Panc1 (cell line): Measurements from ENCODE around the gene ACOXL. TPM values are rescaled to one million over a fixed set of nuclear protein-coding genes. Genes with fewer than 3 reads are reported as not detected.

Source experiments
- ATAC-seq: fragments of 200-7000 bp; cut with Tn5 transposase; 2 replicates; pipeline ENCODE4 v1.9.1; 2020; ENCODE audit warnings: mild to moderate bottlenecking, moderate library complexity
- BruUV-seq: library from RNA; stranded (reverse); fragments of 400-500 nt; replicated peaks from 2 replicates; lab custom pipeline; 2021; lab: Mats Ljungman, UMichigan
- CTCF ChIA-PET: fragments of 300-600 bp; sonication (Branson Sonifier 250); formaldehyde crosslinking; loops from one replicate; lab custom pipeline; 2022; ENCODE audit warnings: antibody characterized with exemption; lab: Charles Lee
- POLR2A ChIA-PET: fragments of 300-600 bp; sonication (Branson Sonifier 250); formaldehyde crosslinking; loops from one replicate; lab custom pipeline; 2022; ENCODE audit warnings: antibody characterized with exemption; lab: Charles Lee
- DNase-seq: peaks from one replicate; pipeline ENCODE4 v3.0.0-alpha.2; 2010; ENCODE audit warnings: low read depth, low spot score
- H3K27ac ChIP-seq: 2 replicates; pipeline ENCODE4 v1.5.1; 2011; ENCODE audit warnings: mild to moderate bottlenecking, low read length, inconsistent platforms
- H3K27me3 ChIP-seq: fragments of 200-500 bp; sonication (Bioruptor generic); 2 replicates; pipeline ENCODE4 v1.6.0; 2014; ENCODE audit warnings: low read length, inconsistent platforms; ENCODE audit not compliant: control insufficient read depth, insufficient read depth
- H3K36me3 ChIP-seq: fragments of 200-500 bp; sonication (Bioruptor generic); 2 replicates; pipeline ENCODE4 v1.5.1; 2014; ENCODE audit warnings: inconsistent platforms, mild to moderate bottlenecking, low read length, moderate library complexity; ENCODE audit not compliant: control insufficient read depth, insufficient read depth
- H3K4me1 ChIP-seq: 2 replicates; pipeline ENCODE4 v1.5.1; 2011; ENCODE audit warnings: inconsistent platforms, mild to moderate bottlenecking, low read length, moderate library complexity; ENCODE audit not compliant: control insufficient read depth, insufficient read depth
- H3K4me3 ChIP-seq, 2 experiments: 2 replicates each; pipeline ENCODE4 v1.5.1; 2011 to 2012; ENCODE audit warnings: low read depth in 2 of 2, low read length in 2 of 2, mild to moderate bottlenecking in 2 of 2, inconsistent platforms in 1 of 2, moderate library complexity in 1 of 2
- H3K9me3 ChIP-seq: fragments of 200-500 bp; sonication (Bioruptor generic); 2 replicates; pipeline ENCODE4 v1.5.1; 2014; ENCODE audit warnings: low read depth, mild to moderate bottlenecking, inconsistent platforms, low read length, moderate library complexity; ENCODE audit not compliant: control insufficient read depth, insufficient read depth
- CTCF ChIP-seq: fragments of 450-650 bp; IDR thresholded peaks from 2 replicates; pipeline ENCODE4 v1.5.1; 2017; ENCODE audit warnings: mild to moderate bottlenecking
- POLR2AphosphoS5 ChIP-seq: IDR thresholded peaks from 2 replicates; pipeline ENCODE4 v1.6.1; 2012; ENCODE audit warnings: mild to moderate bottlenecking, low read depth, low read length, moderate library complexity
- SIN3A ChIP-seq: IDR thresholded peaks from 2 replicates; pipeline ENCODE4 v1.6.1; 2012; ENCODE audit warnings: low read depth, mild to moderate bottlenecking, low read length, moderate library complexity, borderline replicate concordance; ENCODE audit not compliant: insufficient read depth
- TCF7L2 ChIP-seq: IDR thresholded peaks from 2 replicates; pipeline ENCODE4 v1.6.1; 2011; ENCODE audit warnings: mild to moderate bottlenecking, low read depth, low read length, inconsistent platforms
- in situ Hi-C: cut with HindIII; loops from 2 replicates; pipeline ENCODE4 v1.10.0; 2016; ENCODE audit warnings: low sequenced_read_pairs, low pct_unique_long_range_greater_than_20kb
- intact Hi-C: fragments of 100-400 bp; cut with micrococcal nuclease; formaldehyde crosslinking; loops from one replicate; pipeline ENCODE4 v1.10.0; 2022; ENCODE audit not compliant: unreplicated experiment
- total RNA-seq: library from RNA; stranded (reverse); gene quantifications from one replicate; pipeline ENCODE4 v1.2.1, GENCODE V29; 2021; ENCODE audit not compliant: unreplicated experiment
- TF ChIP-seq, protein P1 (sequence below), 2 experiments: IDR thresholded peaks; 2 replicates each; pipeline ENCODE4 v1.6.1; 2011 to 2012; ENCODE audit warnings: low read depth in 2 of 2, control low read depth in 1 of 2, low read length in 1 of 2, mild to moderate bottlenecking in 1 of 2, moderate library complexity in 1 of 2; ENCODE audit not compliant: insufficient read depth in 1 of 2

ACOXL gene
- total RNA-seq, 1 experiment from 2014 or later, result 4.9 TPM

DNA sequence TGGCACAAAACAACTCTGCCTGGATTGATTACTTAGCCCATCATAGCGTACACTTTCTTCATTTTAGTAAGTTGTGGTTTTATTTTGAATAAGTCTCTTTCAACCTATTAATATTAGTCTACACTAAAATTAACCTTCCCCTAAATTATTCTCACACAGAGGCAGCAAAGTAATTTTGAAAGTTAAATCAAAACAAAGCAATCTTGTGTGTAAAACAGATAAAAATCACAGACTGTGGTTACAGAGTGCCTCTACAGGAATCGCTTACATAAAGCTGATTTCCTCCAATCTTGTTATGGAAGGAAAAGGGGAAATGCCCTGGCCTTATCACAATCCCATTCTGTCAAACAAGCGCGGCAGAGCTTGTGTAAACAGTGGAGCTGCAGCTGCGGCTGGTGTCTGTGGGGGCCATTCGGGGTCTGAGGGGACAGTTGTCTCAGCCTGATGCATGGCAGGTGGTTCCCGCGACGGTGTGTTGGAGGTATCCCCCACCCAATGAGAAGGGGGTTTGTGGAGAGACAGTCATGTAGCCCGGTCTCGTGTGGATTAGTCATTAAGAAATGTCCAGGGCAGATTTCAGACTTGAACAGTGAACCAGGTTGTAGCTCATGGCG, 430.5 kb downstream of the ACOXL start:
- DNase-seq, result no peak
- intact Hi-C loops, result no loop called here
- H3K27me3 ChIP-seq, result no peaks in the 10 kb centered on the region
- peaks cover 11% of the 10 kb centered on the region for H3K4me1 ChIP-seq
- H3K9me3 ChIP-seq, result no peaks in the 10 kb centered on the region
- H3K36me3 ChIP-seq, result peaks cover 5% of the 10 kb centered on the region
- CTCF ChIA-PET, result no interaction called here
- no peak for TF ChIP-seq TCF7L2
- no peak for TF ChIP-seq CTCF
- no peak for TF ChIP-seq POLR2AphosphoS5
- TF ChIP-seq, protein P1, sequence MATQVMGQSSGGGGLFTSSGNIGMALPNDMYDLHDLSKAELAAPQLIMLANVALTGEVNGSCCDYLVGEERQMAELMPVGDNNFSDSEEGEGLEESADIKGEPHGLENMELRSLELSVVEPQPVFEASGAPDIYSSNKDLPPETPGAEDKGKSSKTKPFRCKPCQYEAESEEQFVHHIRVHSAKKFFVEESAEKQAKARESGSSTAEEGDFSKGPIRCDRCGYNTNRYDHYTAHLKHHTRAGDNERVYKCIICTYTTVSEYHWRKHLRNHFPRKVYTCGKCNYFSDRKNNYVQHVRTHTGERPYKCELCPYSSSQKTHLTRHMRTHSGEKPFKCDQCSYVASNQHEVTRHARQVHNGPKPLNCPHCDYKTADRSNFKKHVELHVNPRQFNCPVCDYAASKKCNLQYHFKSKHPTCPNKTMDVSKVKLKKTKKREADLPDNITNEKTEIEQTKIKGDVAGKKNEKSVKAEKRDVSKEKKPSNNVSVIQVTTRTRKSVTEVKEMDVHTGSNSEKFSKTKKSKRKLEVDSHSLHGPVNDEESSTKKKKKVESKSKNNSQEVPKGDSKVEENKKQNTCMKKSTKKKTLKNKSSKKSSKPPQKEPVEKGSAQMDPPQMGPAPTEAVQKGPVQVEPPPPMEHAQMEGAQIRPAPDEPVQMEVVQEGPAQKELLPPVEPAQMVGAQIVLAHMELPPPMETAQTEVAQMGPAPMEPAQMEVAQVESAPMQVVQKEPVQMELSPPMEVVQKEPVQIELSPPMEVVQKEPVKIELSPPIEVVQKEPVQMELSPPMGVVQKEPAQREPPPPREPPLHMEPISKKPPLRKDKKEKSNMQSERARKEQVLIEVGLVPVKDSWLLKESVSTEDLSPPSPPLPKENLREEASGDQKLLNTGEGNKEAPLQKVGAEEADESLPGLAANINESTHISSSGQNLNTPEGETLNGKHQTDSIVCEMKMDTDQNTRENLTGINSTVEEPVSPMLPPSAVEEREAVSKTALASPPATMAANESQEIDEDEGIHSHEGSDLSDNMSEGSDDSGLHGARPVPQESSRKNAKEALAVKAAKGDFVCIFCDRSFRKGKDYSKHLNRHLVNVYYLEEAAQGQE (IDR thresholded peaks at IDR 0.05; ENCODE audit: insufficient read depth in 1 of 2, low read depth in 2 of 2, low read length in 1 of 2), result no peak
- no peak for TF ChIP-seq SIN3A
- no peak overlapping the region for H3K27ac ChIP-seq
- H3K4me3 ChIP-seq, result no peak overlapping the region
- in situ Hi-C loops, result no loop called here
- POLR2A ChIA-PET, result no interaction called here
- no TSS peak for BruUV-seq
- ATAC-seq, result no peak

DNA sequence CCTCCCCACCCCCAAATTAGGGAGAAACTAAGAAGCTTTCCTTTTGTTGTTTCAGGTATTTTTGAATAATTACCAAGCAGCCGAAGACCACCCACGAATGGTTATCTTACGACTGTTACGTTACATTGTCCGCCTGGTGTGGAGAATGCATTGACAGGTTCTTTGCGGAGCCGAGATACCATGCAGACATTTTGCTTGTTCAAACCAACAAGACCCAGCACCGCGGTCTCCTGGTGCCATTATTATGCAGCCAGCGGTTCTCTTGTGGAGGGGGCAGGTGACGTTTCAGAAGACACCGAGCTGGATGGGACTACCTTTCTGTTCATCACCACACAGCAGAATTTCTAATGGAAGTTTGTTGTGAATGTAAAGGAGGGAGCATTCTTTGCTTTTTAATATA, 431.7 kb downstream of the ACOXL start:
- ATAC-seq (no peak), DNase-seq (no peak)
- H3K4me3 ChIP-seq, result no peak overlapping the region
- H3K4me1 ChIP-seq, result peaks cover 21% of the 10 kb centered on the region
- H3K27ac ChIP-seq, result no peak overlapping the region
- CTCF ChIA-PET, result no interaction called here
- H3K36me3 ChIP-seq, result peaks cover 5% of the 10 kb centered on the region
- BruUV-seq, result no TSS peak
- H3K9me3 ChIP-seq, result no peaks in the 10 kb centered on the region
- intact Hi-C loops, result no loop called here
- no peaks in the 10 kb centered on the region for H3K27me3 ChIP-seq
- POLR2A ChIA-PET, result no interaction called here
- TF ChIP-seq POLR2AphosphoS5 (no peak), CTCF (no peak), TCF7L2 (no peak), SIN3A (no peak)
- TF ChIP-seq, protein P1 (IDR thresholded peaks at IDR 0.05; ENCODE audit: insufficient read depth in 1 of 2, low read depth in 2 of 2, low read length in 1 of 2), result no peak
- in situ Hi-C loops, result no loop called here
